Measurements from ENCODE around the gene SIGLEC9.

DNA sequence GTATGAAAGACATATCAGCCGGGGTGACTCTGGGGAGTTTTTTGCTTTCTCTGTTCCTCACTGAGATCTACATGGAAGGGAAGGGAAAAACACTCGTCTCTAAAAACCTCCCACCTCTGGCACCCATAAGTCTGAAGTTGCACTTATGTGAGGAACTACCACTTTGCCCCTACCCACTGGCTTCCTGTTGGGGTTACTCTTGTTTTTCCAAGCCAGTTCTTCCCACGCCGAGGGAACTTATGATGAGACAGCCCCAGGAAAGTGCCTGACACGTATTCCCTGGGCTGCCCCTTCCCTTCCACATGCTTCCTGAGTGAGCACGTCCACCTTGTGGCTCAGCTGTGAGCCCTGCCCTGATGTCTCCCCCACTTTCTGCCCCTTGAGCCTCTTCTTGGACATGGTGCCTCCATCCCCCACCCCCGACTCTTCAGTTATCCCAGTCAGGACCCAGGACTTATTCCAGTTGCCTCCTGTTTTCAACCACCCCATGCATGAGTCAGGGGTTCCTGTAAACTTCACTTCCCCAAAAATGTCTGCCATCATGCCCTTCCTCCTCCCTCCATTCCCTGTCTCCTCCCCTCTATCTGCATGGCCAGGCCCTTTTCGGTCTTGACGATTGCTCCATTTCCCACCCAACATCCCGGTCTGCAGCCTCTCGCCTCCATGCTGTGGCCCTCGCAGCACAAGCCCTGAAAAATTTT is 12.3 kb downstream of the SIGLEC9 start:
- TF ChIP-seq, protein P1, sequence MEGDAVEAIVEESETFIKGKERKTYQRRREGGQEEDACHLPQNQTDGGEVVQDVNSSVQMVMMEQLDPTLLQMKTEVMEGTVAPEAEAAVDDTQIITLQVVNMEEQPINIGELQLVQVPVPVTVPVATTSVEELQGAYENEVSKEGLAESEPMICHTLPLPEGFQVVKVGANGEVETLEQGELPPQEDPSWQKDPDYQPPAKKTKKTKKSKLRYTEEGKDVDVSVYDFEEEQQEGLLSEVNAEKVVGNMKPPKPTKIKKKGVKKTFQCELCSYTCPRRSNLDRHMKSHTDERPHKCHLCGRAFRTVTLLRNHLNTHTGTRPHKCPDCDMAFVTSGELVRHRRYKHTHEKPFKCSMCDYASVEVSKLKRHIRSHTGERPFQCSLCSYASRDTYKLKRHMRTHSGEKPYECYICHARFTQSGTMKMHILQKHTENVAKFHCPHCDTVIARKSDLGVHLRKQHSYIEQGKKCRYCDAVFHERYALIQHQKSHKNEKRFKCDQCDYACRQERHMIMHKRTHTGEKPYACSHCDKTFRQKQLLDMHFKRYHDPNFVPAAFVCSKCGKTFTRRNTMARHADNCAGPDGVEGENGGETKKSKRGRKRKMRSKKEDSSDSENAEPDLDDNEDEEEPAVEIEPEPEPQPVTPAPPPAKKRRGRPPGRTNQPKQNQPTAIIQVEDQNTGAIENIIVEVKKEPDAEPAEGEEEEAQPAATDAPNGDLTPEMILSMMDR (IDR thresholded peaks at IDR 0.05): no peak
- no peak for TF ChIP-seq POLR2A (IDR thresholded peaks at IDR 0.05)
